ENCODE measurements around the gene LBR.

LBR gene

DNA sequence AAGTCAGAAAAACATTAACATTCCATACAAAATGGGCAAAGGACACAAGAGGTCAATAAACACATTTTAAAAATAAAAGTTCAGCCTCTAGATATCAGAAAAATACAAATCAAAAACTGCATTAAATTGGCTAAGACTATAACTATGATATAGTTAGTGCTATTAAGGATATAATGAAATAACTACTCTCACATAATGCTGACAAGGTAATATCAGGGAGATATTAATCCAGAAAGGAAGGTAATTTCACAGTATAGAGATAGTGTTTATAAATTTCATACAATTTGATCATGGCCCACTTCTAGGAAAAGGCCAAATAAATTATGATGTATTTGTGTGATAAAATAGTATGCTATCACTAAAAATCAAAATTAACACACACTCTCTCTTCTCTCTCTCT lies 61.8 kb downstream of the LBR start:
- DNase-seq = no peak

DNA sequence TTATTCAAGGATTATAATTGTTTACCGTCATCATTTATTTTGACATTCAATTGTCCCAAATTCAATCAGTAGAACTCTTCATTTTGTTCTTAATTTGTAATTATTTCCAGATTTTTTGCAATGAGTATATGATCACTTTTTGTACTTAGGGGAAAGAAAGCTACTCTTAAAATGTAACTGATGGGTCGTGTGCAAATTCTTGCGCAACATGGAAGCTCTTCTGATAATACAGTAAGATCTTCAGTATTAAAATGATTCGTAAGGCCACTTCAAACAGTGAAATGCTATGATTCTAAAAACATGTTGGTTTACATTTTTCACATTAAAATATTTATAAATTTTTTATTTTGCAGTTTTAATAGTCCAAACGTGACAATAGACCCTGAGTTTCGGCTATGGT lies 63.4 kb downstream of the LBR start:
- no peak for DNase-seq

DNA sequence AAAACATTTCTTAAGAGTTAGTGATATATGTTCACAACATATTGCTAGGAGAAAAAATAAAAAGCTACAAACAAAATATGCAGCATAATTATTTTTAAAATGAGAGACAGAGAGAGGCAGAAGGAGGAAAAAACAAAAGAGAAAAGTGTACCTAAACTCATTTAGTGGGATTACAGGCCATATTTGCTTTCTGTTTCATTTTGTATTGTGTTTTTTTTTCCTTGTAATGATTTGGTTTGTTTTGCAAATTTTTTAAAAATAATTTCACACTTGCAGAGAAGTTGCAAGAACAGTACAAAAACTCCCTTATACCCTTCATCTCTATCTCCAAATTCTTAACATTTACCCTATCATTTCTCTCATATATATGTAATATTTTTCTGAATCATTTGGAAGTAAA lies 65.0 kb downstream of the LBR start:
- DNase-seq = no peak

DNA sequence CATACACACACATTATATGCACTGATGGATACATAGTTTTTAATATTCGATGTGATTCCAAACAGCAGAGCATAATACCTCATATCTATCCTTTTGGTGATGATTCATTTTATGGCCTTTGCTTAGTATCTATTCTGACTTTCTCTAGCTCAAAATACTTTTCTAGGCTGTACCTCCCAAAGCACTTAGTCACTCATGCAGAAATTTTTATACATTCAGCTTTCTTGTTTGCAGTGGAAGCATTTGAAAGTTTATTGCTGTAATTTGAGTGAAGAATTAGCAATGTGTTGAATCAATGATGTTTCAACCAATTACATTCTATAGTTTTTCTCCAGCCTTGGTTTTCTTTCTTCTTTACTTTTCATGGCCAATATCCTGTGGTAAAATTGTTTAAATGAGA lies 66.7 kb downstream of the LBR start:
- no peak for DNase-seq

DNA sequence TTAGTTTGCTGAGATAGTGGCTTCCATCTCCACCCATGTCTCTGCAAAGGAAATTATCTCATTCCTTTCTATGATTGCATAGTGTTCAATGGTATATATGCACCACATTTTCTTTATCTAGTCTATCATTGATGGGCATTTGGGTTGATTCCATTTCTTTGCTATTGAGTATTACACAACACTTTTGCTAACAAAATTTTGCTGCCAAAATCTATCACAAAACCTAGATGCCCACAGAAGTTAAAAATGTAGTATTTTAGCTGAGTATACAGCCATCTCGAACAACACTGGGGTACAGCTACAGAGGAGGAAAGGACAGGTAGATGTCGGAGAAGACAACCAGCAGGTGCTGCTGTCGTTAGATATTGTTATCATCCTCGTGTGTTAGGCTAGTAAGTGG lies 67.7 kb downstream of the LBR start:
- no peak for DNase-seq

DNA sequence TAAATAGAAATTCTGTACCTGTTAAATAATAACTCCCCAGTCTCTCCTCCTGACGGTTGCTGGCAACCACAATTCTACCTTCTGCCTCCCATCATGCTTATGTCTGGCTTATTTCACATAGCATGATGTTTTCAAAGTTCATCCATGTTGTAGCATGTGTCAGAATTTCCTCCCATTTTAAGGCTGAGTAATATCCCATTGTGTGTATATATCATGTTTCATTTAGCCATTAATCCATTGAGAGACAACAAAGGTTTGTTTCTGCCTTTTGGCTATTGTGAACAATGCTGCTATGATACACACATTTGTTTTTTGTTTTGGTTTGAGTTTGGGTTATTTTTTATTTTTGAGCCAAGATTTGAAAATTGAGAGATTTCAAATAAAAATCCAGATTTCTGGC lies 72.0 kb downstream of the LBR start:
- no peak for DNase-seq

DNA sequence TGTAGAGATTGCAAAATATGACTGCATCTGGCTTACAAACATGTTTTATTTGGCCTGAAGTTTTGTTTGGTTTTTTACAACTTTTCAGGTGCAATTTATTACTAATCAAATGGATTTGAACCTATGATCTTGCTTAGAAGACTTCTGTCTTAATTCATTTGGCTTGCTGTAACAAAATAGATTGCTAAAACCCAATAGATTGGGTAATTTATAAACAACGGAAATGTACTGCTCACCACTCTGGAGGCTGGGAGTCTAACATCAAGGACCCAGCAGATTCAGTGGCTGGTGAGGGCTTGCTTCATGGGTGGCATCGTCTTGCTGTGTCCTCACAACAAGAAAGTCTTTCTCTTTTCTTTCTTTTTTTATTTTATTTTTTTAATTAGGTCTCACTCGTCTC lies 72.9 kb downstream of the LBR start:
- no peak for DNase-seq
